RPMI8226 (cell line): ENCODE data around the gene STAP2.
A peak's percentile ranks its signal among the peaks of the same experiment; 100 is the strongest.

ENCODE experiments used
- DNase-seq: peaks from one replicate; pipeline ENCODE4 v3.0.0-alpha.2; 2015

STAP2 gene

GRCh38 chr19:4338441-4339355, at the start of gene STAP2:
Gene STAP2 (minus strand): TSS chr19:4338827. CDS start chr19:4338753, 74 bp downstream.
- DNase-seq, result peak; percentile 36

GRCh38 chr19:4386041-4386782, 47.6 kb upstream of the STAP2 start:
- DNase-seq, result no peak

GRCh38 chr19:4385291-4386040, 46.8 kb upstream of the STAP2 start:
- DNase-seq, result no peak

- no peak for DNase-seq
Measured at GRCh38 chr19:4380254-4380727, 41.7 kb upstream of the STAP2 start.

GRCh38 chr19:4379383-4380253, 41.0 kb upstream of the STAP2 start:
- no peak for DNase-seq

- DNase-seq, result no peak
Measured at GRCh38 chr19:4378886-4379285, 40.3 kb upstream of the STAP2 start.

- no peak for DNase-seq
Measured at GRCh38 chr19:4376991-4377781, 38.6 kb upstream of the STAP2 start.

GRCh38 chr19:4376671-4376990, 38.0 kb upstream of the STAP2 start:
- DNase-seq, result no peak

- no peak for DNase-seq
Measured at GRCh38 chr19:4376028-4376670, 37.5 kb upstream of the STAP2 start.

GRCh38 chr19:4375164-4376027, 36.8 kb upstream of the STAP2 start:
- DNase-seq, result no peak

- no peak for DNase-seq
Measured at GRCh38 chr19:4374498-4375163, 36.0 kb upstream of the STAP2 start.

- DNase-seq, result no peak
Measured at GRCh38 chr19:4373601-4374497, 35.2 kb upstream of the STAP2 start.

GRCh38 chr19:4373013-4373367, 34.4 kb upstream of the STAP2 start:
- no peak for DNase-seq

GRCh38 chr19:4372165-4373012, 33.8 kb upstream of the STAP2 start:
- DNase-seq, result no peak

- no peak for DNase-seq
Measured at GRCh38 chr19:4371247-4372164, 32.9 kb upstream of the STAP2 start.

- no peak for DNase-seq
Measured at GRCh38 chr19:4370418-4371041, 31.9 kb upstream of the STAP2 start.
